ENCODE data around the gene MLF2. TPM values are rescaled to one million over a fixed set of nuclear protein-coding genes. Genes with fewer than 3 reads are reported as not detected.
A peak's percentile ranks its signal among the peaks of the same experiment; 100 is the strongest.

The MLF2 gene
- total and polyA plus RNA-seq, 2 of the 13 experiments (the other 11 are each of a cell fraction or from before 2014, with no cell fraction given): 88.1 to 167 TPM

GRCh38 chr12:6767353-6768319, 14.7 kb upstream of the MLF2 start (continued):
- TF ChIP-seq PLRG1 (conservative IDR thresholded peaks at IDR 0.05) (no peak), IKZF5 (CRISPR knock-in tag; IDR thresholded peaks at IDR 0.05) (peak; percentile 41; the same call in 1 of the 2 replicates), FOSL1 (CRISPR knock-in tag; IDR thresholded peaks at IDR 0.05; ENCODE audit: borderline replicate concordance) (no peak), IRX3 (CRISPR knock-in tag; IDR thresholded peaks at IDR 0.05; ENCODE audit: borderline replicate concordance, low read depth) (no peak), ZNF792 (CRISPR knock-in tag; IDR thresholded peaks at IDR 0.05) (no peak), SCMH1 (CRISPR knock-in tag; IDR thresholded peaks at IDR 0.05; ENCODE audit: borderline replicate concordance) (no peak), EZH2 (conservative IDR thresholded peaks at IDR 0.05; ENCODE audit: low read depth, low read length) (no peak), GTF3A (CRISPR knock-in tag; conservative IDR thresholded peaks at IDR 0.05) (peak; percentile 78; the same call in 1 of the 2 replicates), BCL6 (CRISPR knock-in tag; IDR thresholded peaks at IDR 0.05) (peak; percentile 48; the same call in 1 of the 2 replicates), MIXL1 (CRISPR knock-in tag; IDR thresholded peaks at IDR 0.05) (no peak), ZBTB39 (CRISPR knock-in tag; IDR thresholded peaks at IDR 0.05) (peak; percentile 36; the same call in 1 of the 2 replicates), POLR2AphosphoS5 (IDR thresholded peaks at IDR 0.05; ENCODE audit: low read depth, low read length) (peak; percentile 80), ZNF543 (CRISPR knock-in tag; IDR thresholded peaks at IDR 0.05) (no peak; the same call in 1 of the 2 replicates), ZNF616 (CRISPR knock-in tag; IDR thresholded peaks at IDR 0.05; ENCODE audit: low read depth) (no peak), ZNF784 (CRISPR knock-in tag; IDR thresholded peaks at IDR 0.05; ENCODE audit: borderline replicate concordance) (peak; percentile 47; the same call in 1 of the 2 replicates), MEIS1 (CRISPR knock-in tag; IDR thresholded peaks at IDR 0.05; ENCODE audit: borderline replicate concordance) (0 out of 2 replicates have a peak, but pooled peaks have one; percentile 31), ZNF24 (IDR thresholded peaks at IDR 0.05) (no peak), TOPORS (CRISPR knock-in tag; IDR thresholded peaks at IDR 0.05) (no peak), TRIM24 (CRISPR knock-in tag; IDR thresholded peaks at IDR 0.05) (no peak)
